GM23248 (cell line): ENCODE data around the gene GGCX. TPM values are rescaled to one million over a fixed set of nuclear protein-coding genes. Genes with fewer than 3 reads are reported as not detected.

Experiments used
- DNase-seq: peaks from one replicate; pipeline ENCODE4 v3.0.0-alpha.2; 2015
- H2AFZ ChIP-seq: fragments of 200-600 bp; sonication (generic); 2 replicates; pipeline ENCODE4 v1.6.1; 2016; ENCODE audit warnings: antibody characterized with exemption
- H3F3A ChIP-seq: fragments of 200-600 bp; sonication (generic); 2 replicates; pipeline ENCODE4 v1.6.1; 2016; ENCODE audit warnings: mild to moderate bottlenecking, antibody characterized with exemption, mixed run types; ENCODE audit not compliant: insufficient read depth
- H3K27ac ChIP-seq: fragments of 200-600 bp; sonication (generic); 2 replicates; pipeline ENCODE4 v1.5.1; 2016; ENCODE audit warnings: mild to moderate bottlenecking
- H3K27me3 ChIP-seq: fragments of 200-600 bp; sonication (generic); replicated peaks from 2 replicates; pipeline ENCODE4 v1.6.1; 2016; ENCODE audit warnings: mild to moderate bottlenecking; ENCODE audit not compliant: insufficient read depth
- H3K36me3 ChIP-seq: fragments of 200-600 bp; sonication (generic); 2 replicates; pipeline ENCODE4 v1.6.1; 2016; ENCODE audit warnings: low read depth, mild to moderate bottlenecking
- H3K4me1 ChIP-seq: fragments of 200-600 bp; sonication (generic); 2 replicates; pipeline ENCODE4 v1.6.1; 2016; ENCODE audit warnings: mild to moderate bottlenecking; ENCODE audit not compliant: insufficient read depth
- H3K4me2 ChIP-seq: fragments of 200-600 bp; sonication (generic); one replicate; pipeline ENCODE4 v1.6.1; 2016; ENCODE audit warnings: mild to moderate bottlenecking; ENCODE audit not compliant: unreplicated experiment
- H3K4me3 ChIP-seq: fragments of 200-600 bp; sonication (generic); 2 replicates; pipeline ENCODE4 v1.5.1; 2016; ENCODE audit warnings: mild to moderate bottlenecking
- H3K79me2 ChIP-seq: fragments of 200-600 bp; sonication (generic); 2 replicates; pipeline ENCODE4 v1.6.1; 2016; ENCODE audit warnings: mild to moderate bottlenecking; ENCODE audit not compliant: insufficient read depth
- H3K9ac ChIP-seq: fragments of 200-600 bp; sonication (generic); 2 replicates; pipeline ENCODE4 v1.6.1; 2016; ENCODE audit warnings: mild to moderate bottlenecking
- H3K9me2 ChIP-seq: fragments of 200-600 bp; sonication (generic); 2 replicates; pipeline ENCODE4 v1.6.1; 2016; ENCODE audit warnings: mixed run types, mild to moderate bottlenecking, moderate library complexity; ENCODE audit not compliant: insufficient read depth
- H3K9me3 ChIP-seq: fragments of 200-600 bp; sonication (generic); one replicate; pipeline ENCODE4 v1.6.1; 2017; ENCODE audit warnings: low read depth
- H4K20me1 ChIP-seq: fragments of 200-600 bp; sonication (generic); 2 replicates; pipeline ENCODE4 v1.6.0; 2016; ENCODE audit not compliant: insufficient read depth
- EZH2 ChIP-seq: fragments of 200-600 bp; sonication (generic); IDR thresholded peaks from 2 replicates; pipeline ENCODE4 v1.6.1; 2018; ENCODE audit warnings: antibody characterized with exemption, mild to moderate bottlenecking; ENCODE audit not compliant: insufficient read depth, poor library complexity, severe bottlenecking
- EZH2phosphoT487 ChIP-seq: fragments of 200-600 bp; sonication (generic); IDR thresholded peaks from 2 replicates; pipeline ENCODE4 v1.6.1; 2018; ENCODE audit warnings: antibody characterized with exemption, moderate library complexity, mild to moderate bottlenecking, low read depth; ENCODE audit not compliant: insufficient read depth
- WGBS, 2 experiments: methylation state at CpG; one replicate each; pipeline ENCODE4 v1.1.6; 2015 to 2017; ENCODE audit warnings: low lambda C conversion rate in 2 of 2, low coverage in 1 of 2; ENCODE audit errors: missing lambda C conversion rate in 2 of 2; 5-methylcytosine and 5-hydroxymethylcytosine counted together
- in situ Hi-C: fragments of 300-500 bp; cut with MboI; formaldehyde crosslinking; loops from 2 replicates; pipeline ENCODE4 v1.15.0; 2020
- polyA plus RNA-seq: library from polyadenylated mRNA; unstranded; fragments of >200 nt; fragmentation: Nextera tagmentation; extraction: Ambion mirVana; gene quantifications from 2 replicates; pipeline ENCODE4 v1.2.1, GENCODE V29; 2016
- total RNA-seq: library from RNA; depleted of rRNA; stranded (reverse); fragments of >200 nt; shearing (Covaris generic); gene quantifications from 2 replicates; pipeline ENCODE4 v1.2.3, GENCODE V29; 2014

Gene GGCX
- total and polyA plus RNA-seq, 2 experiments from 2014 or later, result 62.7 to 81.3 TPM

DNA sequence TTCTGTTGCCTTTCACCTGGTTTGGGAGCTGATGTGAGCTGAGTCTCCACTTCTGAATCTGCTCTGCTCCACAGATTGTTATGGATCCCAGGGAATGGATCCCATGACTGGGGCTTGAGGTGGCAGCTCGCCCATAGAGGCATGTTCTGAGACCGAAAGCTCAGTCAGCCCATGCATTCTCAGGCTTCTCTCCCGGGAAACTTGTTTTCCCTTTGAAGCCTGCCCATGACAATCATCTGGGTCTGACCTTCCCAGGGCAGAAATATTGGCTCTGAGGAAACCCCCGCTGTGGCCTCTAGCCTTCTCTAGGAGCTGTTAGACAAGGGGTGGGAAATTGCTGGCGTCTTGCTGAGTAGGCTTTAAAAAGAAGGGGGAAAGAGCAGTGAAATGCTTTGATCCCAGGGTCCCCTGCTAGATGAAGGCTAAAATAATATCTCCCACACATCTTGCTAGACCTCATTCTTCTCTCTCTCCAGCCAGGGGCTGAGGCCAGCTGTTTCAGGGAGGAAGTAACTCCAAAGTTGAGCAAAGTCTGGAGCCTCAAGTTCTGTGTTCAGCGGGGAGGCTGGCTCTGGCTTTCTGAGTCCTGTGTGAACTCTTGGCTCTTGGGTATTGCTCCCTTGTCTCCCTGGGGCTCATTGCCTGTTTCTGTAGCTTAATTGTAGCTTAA is 18.1 kb upstream of the GGCX start:
- H3F3A ChIP-seq, result no peaks in the 10 kb centered on the region
- no peak overlapping the region for H3K27ac ChIP-seq
- in situ Hi-C loops, result no loop called here
- no peak overlapping the region for H3K4me2 ChIP-seq
- H3K36me3 ChIP-seq, result no peaks in the 10 kb centered on the region
- no peak overlapping the region for H2AFZ ChIP-seq
- no peaks in the 10 kb centered on the region for H3K4me1 ChIP-seq
- no peaks in the 10 kb centered on the region for H3K79me2 ChIP-seq
- no peak overlapping the region for H3K9ac ChIP-seq
- H3K27me3 ChIP-seq, result no peaks in the 10 kb centered on the region
- WGBS, 2 experiments, result 72 to 73% methylated on average over 6 of the region's 6 CpGs
- H4K20me1 ChIP-seq, result no peaks in the 10 kb centered on the region
- H3K9me3 ChIP-seq, result no peaks in the 10 kb centered on the region
- H3K4me3 ChIP-seq, result no peak overlapping the region
- DNase-seq, result no peak
- no peaks in the 10 kb centered on the region for H3K9me2 ChIP-seq
- TF ChIP-seq EZH2phosphoT487 (no peak), EZH2 (no peak)

DNA sequence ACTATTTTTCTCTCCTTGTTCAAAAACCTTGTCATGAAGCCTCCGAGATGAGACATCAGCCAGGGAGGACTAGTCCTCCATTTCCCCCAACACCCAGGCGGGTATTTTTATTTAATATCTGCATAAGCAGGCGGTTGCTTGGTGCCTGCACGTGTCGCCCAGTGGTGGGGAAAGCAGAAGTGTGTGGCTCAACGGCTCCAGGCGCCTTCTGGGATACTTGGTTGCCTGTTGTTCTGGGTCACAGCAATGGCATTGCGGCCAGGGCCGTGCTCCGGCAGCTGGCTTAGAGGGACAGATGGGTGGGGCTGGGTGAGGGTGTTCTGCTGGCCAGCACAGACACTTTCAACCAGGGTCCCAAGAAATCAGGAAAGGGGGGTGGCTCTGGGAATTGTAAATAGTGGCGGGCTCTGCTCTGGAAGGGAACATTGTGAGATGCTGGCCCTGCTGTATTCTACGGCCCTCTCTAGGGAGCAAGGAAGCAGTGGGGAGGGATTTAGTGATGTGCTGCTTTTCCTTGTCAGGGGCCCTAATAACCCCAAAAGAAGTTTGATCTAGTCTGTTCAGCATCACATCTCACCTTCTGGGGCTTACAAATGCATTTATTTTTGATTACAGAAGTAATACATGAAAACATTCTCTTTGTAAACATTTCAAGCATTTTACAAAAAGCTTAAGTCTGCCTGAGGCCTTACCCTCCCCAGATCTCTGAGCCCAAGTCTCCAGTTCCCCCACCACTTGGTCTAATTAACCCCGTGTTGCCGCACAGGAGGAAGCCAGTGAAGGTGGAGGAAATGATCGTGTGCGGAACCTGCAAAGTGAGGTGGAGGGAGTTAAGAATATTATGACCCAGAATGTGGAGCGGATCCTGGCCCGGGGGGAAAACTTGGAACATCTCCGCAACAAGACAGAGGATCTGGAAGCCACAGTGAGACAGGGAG is 17.2 kb upstream of the GGCX start:
- no peaks in the 10 kb centered on the region for H4K20me1 ChIP-seq
- H3K9me2 ChIP-seq, result no peaks in the 10 kb centered on the region
- no peaks in the 10 kb centered on the region for H3K4me1 ChIP-seq
- H3K27ac ChIP-seq, result no peak overlapping the region
- 71 to 73% methylated on average over 19 of the region's 19 CpGs for WGBS, 2 experiments
- H3F3A ChIP-seq, result no peaks in the 10 kb centered on the region
- no peak overlapping the region for H3K4me3 ChIP-seq
- in situ Hi-C loops, result no loop called here
- H3K9me3 ChIP-seq, result no peaks in the 10 kb centered on the region
- no peak for TF ChIP-seq EZH2phosphoT487
- no peak for TF ChIP-seq EZH2
- H3K4me2 ChIP-seq, result no peak overlapping the region
- DNase-seq, result no peak
- no peaks in the 10 kb centered on the region for H3K79me2 ChIP-seq
- no peak overlapping the region for H2AFZ ChIP-seq
- H3K27me3 ChIP-seq, result no peaks in the 10 kb centered on the region
- no peak overlapping the region for H3K9ac ChIP-seq
- no peaks in the 10 kb centered on the region for H3K36me3 ChIP-seq

DNA sequence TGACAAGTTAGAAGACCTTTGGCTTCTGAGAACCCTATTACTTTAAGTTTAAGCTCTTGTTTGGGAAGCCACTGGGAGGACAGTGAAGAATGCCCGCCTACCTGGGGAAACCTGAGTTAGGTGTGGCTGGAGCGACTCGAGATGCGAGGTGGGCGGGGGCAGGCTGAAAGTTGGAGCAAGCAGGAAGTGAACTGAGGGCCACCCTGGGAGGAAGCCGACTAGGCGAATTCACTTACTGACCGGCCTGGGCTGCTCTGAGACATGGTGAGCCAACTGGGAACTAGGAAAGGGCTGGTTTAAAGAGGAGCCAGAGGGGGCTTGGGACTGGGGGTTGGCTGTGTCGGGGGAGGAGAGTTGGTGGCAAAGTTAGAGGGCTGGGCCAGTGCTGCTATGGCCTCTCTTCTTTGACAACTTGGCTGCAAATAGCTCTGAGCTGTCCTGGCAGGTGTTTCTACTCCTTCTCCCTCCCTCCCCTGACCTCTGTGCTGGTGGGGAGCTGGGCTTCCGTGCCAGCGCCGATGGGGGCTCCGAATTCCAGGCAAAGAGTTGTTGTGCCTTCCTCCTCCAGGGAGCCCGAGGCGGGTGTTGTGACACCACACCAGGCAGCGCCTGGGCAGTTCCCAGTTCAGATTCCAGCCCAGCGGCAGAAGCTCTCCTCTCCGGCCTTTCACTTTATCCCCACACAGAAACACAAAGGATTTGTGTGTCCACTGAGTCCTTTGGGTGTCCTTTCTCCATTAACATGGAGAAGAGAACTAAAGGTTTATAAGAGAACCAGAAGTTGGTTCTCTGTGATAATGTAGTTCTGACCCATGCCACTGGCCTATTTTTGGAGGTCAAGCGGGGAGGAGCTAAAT is 16.3 kb upstream of the GGCX start, which contains the start of gene VAMP8:
TSS of gene VAMP8 (plus strand) at position 201 of the 857 bp plus-strand sequence. CDS start at position 262, 61 bp downstream.
- no peaks in the 10 kb centered on the region for H3K27me3 ChIP-seq
- in situ Hi-C loops, result no loop called here
- H2AFZ ChIP-seq, result 0 out of 2 replicates have a peak within 1 kb of the TSS, but pooled peaks have one; percentile 10
- no peaks in the 10 kb centered on the region for H3F3A ChIP-seq
- no peak within 1 kb of the TSS for H3K4me2 ChIP-seq
- H3K9me3 ChIP-seq, result no peaks in the 10 kb centered on the region
- no peaks in the 10 kb centered on the region for H4K20me1 ChIP-seq
- H3K4me1 ChIP-seq, result no peaks in the 10 kb centered on the region
- H3K27ac ChIP-seq, result no peak within 1 kb of the TSS
- no peak for DNase-seq
- no peak within 1 kb of the TSS for H3K4me3 ChIP-seq
- no peak within 1 kb of the TSS for H3K9ac ChIP-seq
- H3K9me2 ChIP-seq, result no peaks in the 10 kb centered on the region
- TF ChIP-seq EZH2 (no peak), EZH2phosphoT487 (no peak)
- H3K79me2 ChIP-seq, result no peaks in the 10 kb centered on the region
- 59 to 65% methylated on average over 19 of the region's 19 CpGs for WGBS, 2 experiments
- no peaks in the 10 kb centered on the region for H3K36me3 ChIP-seq

DNA sequence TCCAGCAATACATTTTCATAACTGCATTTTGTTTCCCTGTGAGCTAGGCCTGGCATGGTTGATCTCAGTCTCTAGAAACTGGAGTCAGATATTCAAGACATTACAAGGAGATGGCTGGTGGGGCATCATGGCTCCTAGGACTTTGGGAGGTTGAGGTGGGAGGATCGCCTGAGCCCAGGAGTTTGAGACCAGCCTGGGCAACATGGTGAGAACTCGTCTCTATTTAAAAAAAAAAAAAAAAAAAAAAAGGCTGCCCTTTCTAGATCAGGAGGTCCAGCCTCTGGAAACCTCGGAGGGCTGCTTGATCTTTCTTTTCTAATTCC is 15.7 kb upstream of the GGCX start:
- Histone ChIP-seq H3K27me3 (no peaks in the 10 kb centered on the region), H2AFZ (no peak overlapping the region), H3K9me3 (no peaks in the 10 kb centered on the region), H3K36me3 (no peaks in the 10 kb centered on the region), H3K4me1 (no peaks in the 10 kb centered on the region), H3K4me2 (no peak overlapping the region), H3K27ac (no peak overlapping the region), H3K9me2 (no peaks in the 10 kb centered on the region), H3K9ac (no peak overlapping the region), H3K4me3 (no peak overlapping the region), H3K79me2 (no peaks in the 10 kb centered on the region), H3F3A (no peaks in the 10 kb centered on the region), H4K20me1 (no peaks in the 10 kb centered on the region)
- in situ Hi-C loops, result no loop called here
- WGBS, 2 experiments, result 88 to 93% methylated on average over 2 to 3 of the region's 3 CpGs
- no peak for DNase-seq
- TF ChIP-seq EZH2, result no peak
- no peak for TF ChIP-seq EZH2phosphoT487
